Effector CD4-positive, alpha-beta T cell (primary cell): ENCODE results near the gene RBM38.
"Not testable (repeated sequence)": the region's sequence is repeated elsewhere in the genome, so short reads cannot be mapped to it uniquely, and the experiment has no call there.

Source experiments
- DNase-seq: peaks from one replicate; pipeline ENCODE4 v3.0.0-alpha.2; 2020
- total RNA-seq: gene quantifications from one replicate; lab custom pipeline; 2026; lab: John Stamatoyannopoulos, UW

RBM38 gene
- total RNA-seq = 389 reads per million, percentile 97 among the genes with 10 or more reads in this experiment

- peak; percentile 68 for DNase-seq
Observed at GRCh38 chr20:57390604-57391438, at the start of gene RBM38. Gene RBM38 (plus strand): TSS chr20:57391396. CDS start chr20:57391582, 186 bp downstream.

- no peak for DNase-seq
Observed at GRCh38 chr20:57341663-57342062, 49.5 kb upstream of the RBM38 start.

- no peak for DNase-seq
Observed at GRCh38 chr20:57342829-57343228, 48.4 kb upstream of the RBM38 start.

- peak; percentile 60 for DNase-seq
Observed at GRCh38 chr20:57346477-57346876, 44.7 kb upstream of the RBM38 start.

- DNase-seq = no peak
Observed at GRCh38 chr20:57347393-57347792, 43.8 kb upstream of the RBM38 start.

GRCh38 chr20:57348200-57348921, 42.8 kb upstream of the RBM38 start:
- DNase-seq = not testable (repeated sequence)

GRCh38 chr20:57348922-57349574, 42.1 kb upstream of the RBM38 start:
- DNase-seq = not testable (repeated sequence)

- no peak for DNase-seq
Observed at GRCh38 chr20:57350081-57350710, 41.0 kb upstream of the RBM38 start.

GRCh38 chr20:57350726-57351041, 40.5 kb upstream of the RBM38 start:
- not testable (repeated sequence) for DNase-seq

- DNase-seq = peak; percentile 91
Observed at GRCh38 chr20:57351042-57351783, 40.0 kb upstream of the RBM38 start, which contains the start of gene RAE1. Gene RAE1 (plus strand): TSS chr20:57351255. CDS start chr20:57354039, 2,784 bp downstream.

GRCh38 chr20:57352305-57352704, 38.9 kb upstream of the RBM38 start:
- DNase-seq = no peak

- DNase-seq = no peak
Observed at GRCh38 chr20:57353351-57353750, 37.8 kb upstream of the RBM38 start.

- DNase-seq = no peak
Observed at GRCh38 chr20:57361517-57361916, 29.7 kb upstream of the RBM38 start.

- DNase-seq = no peak
Observed at GRCh38 chr20:57364451-57364850, 26.7 kb upstream of the RBM38 start.

GRCh38 chr20:57369596-57369995, 21.6 kb upstream of the RBM38 start:
- no peak for DNase-seq

- DNase-seq = no peak
Observed at GRCh38 chr20:57370316-57370715, 20.9 kb upstream of the RBM38 start.

- DNase-seq = no peak
Observed at GRCh38 chr20:57371363-57371762, 19.8 kb upstream of the RBM38 start.

GRCh38 chr20:57372157-57372556, 19.0 kb upstream of the RBM38 start:
- DNase-seq = no peak

- no peak for DNase-seq
Observed at GRCh38 chr20:57372581-57373350, 18.4 kb upstream of the RBM38 start.

- DNase-seq = no peak
Observed at GRCh38 chr20:57374343-57374930, 16.8 kb upstream of the RBM38 start.
